Measurements from ENCODE around the gene BCAS2.
"Not testable (repeated sequence)": the region's sequence is repeated elsewhere in the genome, so short reads cannot be mapped to it uniquely, and the experiment has no call there.

The BCAS2 gene

GRCh38 chr1:114581335-114582287, at the start of gene BCAS2:
Gene BCAS2 (minus strand): TSS chr1:114581615. CDS start chr1:114581591, 24 bp downstream.
- peak; percentile 98 for DNase-seq

- DNase-seq: no peak
Observed at GRCh38 chr1:114627107-114627506, 45.7 kb upstream of the BCAS2 start.

GRCh38 chr1:114623364-114623763, 41.9 kb upstream of the BCAS2 start:
- DNase-seq: no peak

DNA sequence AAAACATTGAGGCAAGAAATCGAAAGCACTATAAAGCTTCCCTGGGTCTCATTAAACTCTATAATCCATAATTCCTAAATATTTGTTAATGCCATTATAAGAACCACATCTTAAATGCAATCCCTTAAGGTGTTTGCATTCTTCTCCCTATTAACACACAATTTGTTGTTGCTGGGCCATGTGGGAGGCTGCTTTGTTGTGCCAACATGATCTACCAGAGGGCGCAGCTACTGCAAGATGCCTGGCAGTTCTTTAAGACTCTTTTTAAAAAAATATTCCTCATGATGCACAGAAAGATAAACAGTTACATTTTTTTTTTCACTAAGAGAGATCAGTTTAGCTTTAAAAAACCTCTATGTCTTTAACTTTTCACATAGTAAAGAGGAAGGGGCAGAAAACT, 39.0 kb upstream of the BCAS2 start:
- no peak for DNase-seq

DNA sequence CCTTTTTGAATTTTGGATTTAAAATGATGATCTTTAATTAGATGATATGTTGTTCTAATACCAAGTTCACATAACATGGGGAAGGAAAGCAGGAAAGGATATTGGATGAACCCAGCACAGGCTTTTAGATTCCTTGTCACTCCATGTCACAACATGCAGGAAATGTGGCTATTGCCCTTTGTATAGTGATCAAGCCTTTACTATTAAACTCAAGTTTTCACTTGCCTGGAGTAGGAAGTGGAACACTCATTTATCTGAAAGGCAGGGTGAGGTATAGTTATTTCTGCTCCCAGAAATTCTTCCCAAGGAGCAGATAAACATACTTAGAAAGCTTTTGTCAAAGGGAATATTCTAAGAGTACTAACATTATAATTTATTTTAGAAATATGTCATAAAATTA, 37.2 kb upstream of the BCAS2 start:
- DNase-seq: no peak

- no peak for DNase-seq
Observed at GRCh38 chr1:114610546-114611245, 29.3 kb upstream of the BCAS2 start.

DNA sequence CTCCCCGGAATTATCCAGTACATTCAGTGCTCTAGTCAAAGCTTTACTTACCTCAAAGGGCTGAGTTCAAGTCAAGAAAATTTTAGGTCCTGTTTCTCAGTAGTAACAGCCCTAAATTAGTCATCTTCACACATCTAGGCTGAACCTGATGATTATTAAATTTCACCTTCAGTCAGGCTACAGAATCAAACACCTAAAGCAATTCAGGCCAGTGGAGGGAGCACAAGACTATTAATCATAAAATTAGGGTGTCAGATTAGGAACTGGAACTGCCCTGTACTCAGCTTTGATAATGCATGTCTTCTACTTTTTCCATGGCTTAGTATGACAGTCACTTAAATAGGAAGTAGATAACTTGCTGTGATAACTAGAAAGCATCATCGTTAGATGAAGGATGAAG, 28.4 kb upstream of the BCAS2 start:
- DNase-seq: no peak

DNA sequence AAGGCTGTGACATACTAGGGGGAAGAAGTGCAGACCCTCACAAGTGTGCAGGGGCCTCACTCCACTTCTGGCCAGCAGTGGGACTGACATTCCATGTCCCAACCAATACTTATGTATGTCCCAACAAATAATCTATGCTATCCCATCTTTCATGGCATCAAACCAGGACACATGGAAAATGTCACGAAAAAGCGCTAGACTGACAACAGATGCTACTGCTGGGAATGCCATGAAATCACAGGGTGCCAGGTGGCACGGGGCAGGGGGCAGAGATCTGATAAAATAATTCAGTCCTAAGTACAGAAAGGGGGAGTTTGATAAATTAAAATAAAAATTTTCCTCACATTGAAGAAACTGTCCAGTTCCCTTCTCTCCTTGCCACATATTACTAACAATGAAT, 27.6 kb upstream of the BCAS2 start:
- DNase-seq: no peak

- no peak for DNase-seq
Observed at GRCh38 chr1:114607223-114607622, 25.8 kb upstream of the BCAS2 start.

DNA sequence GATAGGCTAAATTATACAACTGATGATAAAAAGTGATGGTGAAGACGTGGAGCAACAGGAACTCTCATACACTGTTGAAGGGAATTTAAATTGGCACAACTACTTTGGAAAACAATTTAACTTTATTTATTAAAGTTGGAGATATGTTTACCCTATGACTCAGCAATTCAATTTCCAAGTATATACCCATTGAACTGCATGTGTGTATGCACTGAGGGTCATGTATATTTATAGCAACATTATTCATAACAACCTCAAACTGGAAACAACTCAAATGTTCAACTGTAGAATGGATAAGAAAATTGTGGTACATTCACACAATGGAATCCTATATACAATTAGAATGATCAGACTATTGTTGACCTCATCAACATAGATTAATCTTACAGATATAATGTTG, 16.5 kb upstream of the BCAS2 start:
- DNase-seq: no peak

- DNase-seq: no peak
Observed at GRCh38 chr1:114595602-114596001, 14.2 kb upstream of the BCAS2 start.

- no peak for DNase-seq
Observed at GRCh38 chr1:114594046-114594445, 12.6 kb upstream of the BCAS2 start.

DNA sequence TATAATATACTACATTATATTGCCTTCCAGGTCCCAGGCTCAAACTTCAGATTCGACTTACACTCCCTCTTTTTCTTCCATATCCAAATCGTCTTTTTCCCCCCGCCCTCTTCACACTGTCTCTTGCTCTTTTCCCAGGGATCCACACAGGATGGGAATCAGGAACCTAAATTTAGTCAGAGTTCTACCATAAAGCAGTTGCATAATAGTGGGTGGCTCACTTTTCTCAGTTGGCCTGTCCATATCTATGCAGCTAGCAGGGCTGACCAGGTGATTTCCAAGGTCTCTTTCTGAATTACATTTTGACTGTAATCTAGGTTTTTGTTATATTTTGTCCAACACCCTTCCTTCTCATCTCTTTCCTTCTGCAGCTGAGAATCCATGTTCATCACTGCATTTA, 7.7 kb upstream of the BCAS2 start:
- DNase-seq: no peak

DNA sequence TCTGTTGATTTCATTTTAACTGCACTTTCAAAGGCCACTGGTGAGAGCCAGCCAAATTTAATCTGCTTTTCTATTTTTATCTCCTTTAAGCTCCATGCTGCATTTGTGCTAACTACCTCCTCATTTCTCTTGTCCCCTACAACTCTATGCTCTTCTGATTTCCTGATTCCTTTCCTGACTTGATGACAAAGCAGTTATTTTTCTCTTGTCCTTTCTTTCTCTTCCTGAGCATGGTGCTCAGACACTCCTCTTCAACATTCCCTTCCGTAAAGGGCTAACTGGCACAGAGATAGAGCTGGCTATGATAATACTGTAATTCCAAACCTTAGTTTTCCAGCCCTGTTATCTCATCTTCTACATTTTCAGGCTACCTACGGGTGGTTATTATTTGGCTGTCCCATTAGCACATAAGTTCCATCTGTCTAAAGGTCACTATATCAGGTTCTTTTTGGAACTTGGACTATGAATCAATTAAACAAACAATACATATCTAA, 6.8 kb upstream of the BCAS2 start:
- no peak for DNase-seq

GRCh38 chr1:114587203-114587991, 6.0 kb upstream of the BCAS2 start:
- DNase-seq: no peak

DNA sequence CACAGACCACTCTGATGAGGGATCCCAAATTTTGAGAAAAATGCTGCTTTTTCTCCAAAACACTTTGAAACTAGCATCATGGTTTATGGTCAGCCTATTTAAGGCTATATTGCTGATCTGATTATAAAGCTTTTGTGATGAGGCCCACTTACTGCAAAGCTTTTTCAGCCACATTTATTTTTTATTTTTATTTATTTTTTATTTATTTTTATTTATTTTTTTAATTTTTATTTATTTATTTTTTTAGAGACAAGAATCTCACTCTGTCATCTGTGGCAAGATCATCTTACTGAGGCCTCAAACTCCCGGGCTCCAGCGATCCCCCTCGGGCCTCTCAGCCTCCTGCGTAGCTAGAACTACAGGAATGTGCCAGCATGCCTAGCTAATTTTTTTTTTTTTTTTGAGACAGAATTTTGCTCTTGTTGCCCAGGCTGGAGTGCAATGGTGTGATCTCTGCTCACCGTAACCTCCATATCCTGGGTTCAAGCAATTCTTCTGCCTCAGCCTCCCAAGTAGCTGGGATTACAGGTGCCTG, 5.2 kb upstream of the BCAS2 start:
- DNase-seq: no peak

DNA sequence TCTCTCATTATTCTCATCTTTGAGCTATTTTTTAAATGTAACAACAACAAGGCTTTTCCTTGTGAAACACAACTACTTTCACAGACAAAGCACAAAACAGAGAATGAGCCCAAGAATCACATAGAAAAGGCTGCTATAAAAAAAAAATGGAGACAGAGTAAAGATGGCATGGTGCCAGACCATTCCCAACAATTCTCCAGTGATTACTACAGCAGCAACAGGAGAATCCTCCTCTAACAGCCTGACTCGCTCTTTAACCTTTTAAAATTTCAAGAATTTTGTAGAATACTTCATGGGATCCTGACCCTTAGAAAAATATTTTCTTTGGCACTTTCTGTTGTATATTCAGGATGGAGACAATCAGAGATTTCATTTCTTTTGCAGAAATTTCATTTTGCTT, 3.8 kb upstream of the BCAS2 start:
- peak; percentile 0 for DNase-seq

DNA sequence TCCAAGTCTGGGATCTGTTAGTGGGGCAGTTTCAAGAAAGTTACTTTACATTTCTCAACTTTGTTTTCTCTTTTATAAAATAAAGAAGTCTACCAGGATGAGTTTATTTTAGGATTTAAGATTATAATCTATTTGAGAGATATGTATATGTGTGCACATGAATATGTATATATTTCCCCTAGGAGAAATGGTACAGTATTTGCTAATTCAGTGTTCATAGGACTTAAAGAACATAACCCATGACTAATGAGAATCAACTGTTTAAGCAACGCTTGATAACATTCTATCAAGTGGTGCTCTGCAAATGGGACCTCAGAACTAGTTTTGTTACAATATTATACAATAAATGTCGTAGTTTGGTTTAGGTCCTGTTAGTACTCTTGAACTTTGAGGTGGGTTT, 7.0 kb downstream of the BCAS2 start:
- no peak for DNase-seq

- no peak for DNase-seq
Observed at GRCh38 chr1:114564141-114564540, 17.3 kb downstream of the BCAS2 start.

DNA sequence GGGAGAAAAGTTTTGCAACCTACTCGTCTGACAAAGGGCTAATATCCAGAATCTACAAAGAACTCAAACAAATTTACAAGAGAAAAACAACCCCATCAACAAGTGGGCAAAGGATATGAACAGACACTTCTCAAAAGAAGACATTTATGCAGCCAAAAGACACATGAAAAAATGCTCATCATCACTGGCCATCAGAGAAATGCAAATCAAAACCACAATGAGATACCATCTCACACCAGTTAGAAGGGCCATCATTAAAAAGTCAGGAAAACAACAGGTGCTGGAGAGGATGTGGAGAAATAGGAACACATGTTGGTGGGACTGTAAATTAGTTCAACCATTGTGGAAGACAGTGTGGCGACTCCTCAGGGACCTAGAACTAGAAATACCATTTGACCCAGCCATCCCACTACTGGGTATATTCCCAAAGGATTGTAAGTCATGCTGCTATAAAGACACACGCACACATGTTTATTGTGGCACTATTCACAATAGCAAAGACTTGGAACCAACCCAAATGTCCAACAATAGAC, 18.4 kb downstream of the BCAS2 start:
- not testable (repeated sequence) for DNase-seq

- no peak for DNase-seq
Observed at GRCh38 chr1:114561333-114561732, 20.1 kb downstream of the BCAS2 start.

DNA sequence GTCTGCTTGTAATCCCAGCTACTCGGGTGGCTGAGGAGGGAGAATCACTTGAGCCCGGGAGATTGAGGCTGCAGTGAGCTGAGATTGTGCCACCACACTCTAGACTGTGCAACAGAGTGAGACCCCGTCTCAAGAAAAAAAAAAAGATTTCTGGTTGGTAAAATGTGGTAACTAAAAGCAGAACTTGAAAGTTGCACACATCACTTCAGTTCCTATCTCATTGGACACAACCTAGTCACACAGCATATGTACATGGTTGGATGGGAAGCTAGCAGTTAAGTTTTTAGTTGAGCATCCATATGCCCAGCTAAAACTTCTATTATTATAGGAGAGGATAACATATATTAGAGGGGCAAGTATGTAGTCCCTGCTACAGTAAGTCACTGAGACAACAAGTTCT, 22.1 kb downstream of the BCAS2 start:
- DNase-seq: no peak

DNA sequence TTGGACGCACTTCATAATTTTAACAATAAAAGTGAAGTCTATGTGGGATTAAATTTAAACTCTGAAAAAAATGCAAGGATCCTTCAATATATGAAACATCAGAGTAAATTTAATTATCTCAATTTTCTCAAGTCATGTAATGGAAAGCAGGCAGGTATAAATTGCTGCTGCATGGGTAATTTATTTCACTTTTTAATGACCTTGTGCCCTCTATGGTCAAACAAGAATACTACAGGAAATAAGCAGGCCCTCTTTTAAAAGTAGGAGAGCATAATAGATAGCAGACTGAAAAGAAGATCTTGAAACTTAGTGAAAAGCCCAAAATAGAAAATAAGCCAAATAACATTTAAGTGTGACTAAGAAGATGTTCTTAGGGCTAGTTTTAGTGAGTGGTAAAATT, 22.9 kb downstream of the BCAS2 start:
- peak; percentile 14 for DNase-seq

Measured in NCI-H1105 (cell line).